Brain microvascular endothelial cell (primary cell): ENCODE results near the gene SMIM26.
A peak's percentile ranks its signal among the peaks of the same experiment; 100 is the strongest.

Experiments used
- DNase-seq: peaks from one replicate; pipeline ENCODE4 v3.0.0-alpha.2; 2020
- H3K27ac ChIP-seq: fragments of 250-450 bp; sonication (Bioruptor Pico); 2 replicates; pipeline ENCODE4 v1.5.1; 2020; ENCODE audit warnings: mild to moderate bottlenecking, moderate library complexity
- H3K27me3 ChIP-seq: fragments of 250-450 bp; sonication (Bioruptor Pico); replicated peaks from 2 replicates; pipeline ENCODE4 v1.5.1; 2020; ENCODE audit warnings: mild to moderate bottlenecking
- H3K36me3 ChIP-seq: fragments of 250-450 bp; sonication (Bioruptor Pico); replicated peaks from 2 replicates; pipeline ENCODE4 v1.5.1; 2020; ENCODE audit warnings: mild to moderate bottlenecking
- H3K4me3 ChIP-seq: 2 replicates; pipeline ENCODE4 v1.5.1; 2011; ENCODE audit warnings: low read depth, mild to moderate bottlenecking, control low read depth, low read length, moderate library complexity
- in situ Hi-C: cut with HindIII; loops from 2 replicates; pipeline ENCODE4 v1.10.0; 2017; ENCODE audit warnings: low sequenced_read_pairs, low pct_ligation_motif_present
- TF ChIP-seq, protein P1 (sequence below): IDR thresholded peaks from 2 replicates; pipeline ENCODE4 v1.5.1; 2011; ENCODE audit warnings: low read depth, mild to moderate bottlenecking, moderate library complexity, low read length, control low read depth, inconsistent platforms; ENCODE audit errors: missing control alignments

The SMIM26 gene

DNA sequence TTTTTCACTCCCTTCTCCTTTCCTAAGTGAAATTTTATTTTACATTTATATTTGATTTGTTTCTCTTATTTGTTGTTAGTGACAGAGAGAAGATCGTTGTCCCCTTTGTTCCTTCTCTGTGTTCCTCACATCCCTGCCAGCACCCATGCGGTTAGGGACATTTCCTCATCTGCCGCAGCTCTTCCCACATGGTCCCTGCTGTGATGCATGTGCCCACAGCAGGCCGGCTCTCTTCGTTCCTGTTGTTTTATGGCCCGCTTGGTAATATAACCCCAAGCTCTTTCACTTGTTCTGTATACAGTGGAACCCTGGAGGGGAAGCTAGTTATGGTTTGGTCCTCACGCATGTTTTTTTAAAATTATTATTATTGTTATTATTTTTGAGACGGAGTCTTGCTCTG, 44.3 kb downstream of the SMIM26 start:
- DNase-seq, result no peak
- in situ Hi-C loops, result no loop called here
- Histone ChIP-seq H3K27me3 (no peaks in the 10 kb centered on the region), H3K36me3 (no peaks in the 10 kb centered on the region), H3K27ac (no peak overlapping the region), H3K4me3 (no peak overlapping the region)
- TF ChIP-seq, protein P1, sequence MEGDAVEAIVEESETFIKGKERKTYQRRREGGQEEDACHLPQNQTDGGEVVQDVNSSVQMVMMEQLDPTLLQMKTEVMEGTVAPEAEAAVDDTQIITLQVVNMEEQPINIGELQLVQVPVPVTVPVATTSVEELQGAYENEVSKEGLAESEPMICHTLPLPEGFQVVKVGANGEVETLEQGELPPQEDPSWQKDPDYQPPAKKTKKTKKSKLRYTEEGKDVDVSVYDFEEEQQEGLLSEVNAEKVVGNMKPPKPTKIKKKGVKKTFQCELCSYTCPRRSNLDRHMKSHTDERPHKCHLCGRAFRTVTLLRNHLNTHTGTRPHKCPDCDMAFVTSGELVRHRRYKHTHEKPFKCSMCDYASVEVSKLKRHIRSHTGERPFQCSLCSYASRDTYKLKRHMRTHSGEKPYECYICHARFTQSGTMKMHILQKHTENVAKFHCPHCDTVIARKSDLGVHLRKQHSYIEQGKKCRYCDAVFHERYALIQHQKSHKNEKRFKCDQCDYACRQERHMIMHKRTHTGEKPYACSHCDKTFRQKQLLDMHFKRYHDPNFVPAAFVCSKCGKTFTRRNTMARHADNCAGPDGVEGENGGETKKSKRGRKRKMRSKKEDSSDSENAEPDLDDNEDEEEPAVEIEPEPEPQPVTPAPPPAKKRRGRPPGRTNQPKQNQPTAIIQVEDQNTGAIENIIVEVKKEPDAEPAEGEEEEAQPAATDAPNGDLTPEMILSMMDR, result no peak

DNA sequence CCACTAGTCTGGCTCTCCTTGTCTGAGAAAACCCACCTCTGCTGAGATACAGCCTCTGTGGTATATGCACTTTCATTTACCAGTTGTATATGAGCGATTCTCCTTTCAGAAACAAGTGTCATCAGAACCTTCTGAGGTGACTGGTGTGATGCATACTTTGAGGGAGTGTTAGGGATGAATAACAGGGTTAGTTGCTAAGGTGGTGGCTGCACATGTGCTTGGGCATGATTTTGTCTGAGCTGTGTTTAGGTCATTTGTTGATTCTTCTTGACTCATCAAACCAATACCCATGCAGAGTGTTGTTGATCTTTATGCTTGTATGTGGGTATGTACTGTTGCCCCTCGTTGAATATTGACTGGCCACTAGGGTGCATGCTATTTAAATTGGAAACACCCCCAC, 46.3 kb downstream of the SMIM26 start:
- H3K4me3 ChIP-seq, result no peak overlapping the region
- H3K27ac ChIP-seq, result no peak overlapping the region
- no peaks in the 10 kb centered on the region for H3K36me3 ChIP-seq
- peak; percentile 24 for DNase-seq
- H3K27me3 ChIP-seq, result no peaks in the 10 kb centered on the region
- TF ChIP-seq, protein P1, result no peak
- in situ Hi-C loops, result no loop called here

DNA sequence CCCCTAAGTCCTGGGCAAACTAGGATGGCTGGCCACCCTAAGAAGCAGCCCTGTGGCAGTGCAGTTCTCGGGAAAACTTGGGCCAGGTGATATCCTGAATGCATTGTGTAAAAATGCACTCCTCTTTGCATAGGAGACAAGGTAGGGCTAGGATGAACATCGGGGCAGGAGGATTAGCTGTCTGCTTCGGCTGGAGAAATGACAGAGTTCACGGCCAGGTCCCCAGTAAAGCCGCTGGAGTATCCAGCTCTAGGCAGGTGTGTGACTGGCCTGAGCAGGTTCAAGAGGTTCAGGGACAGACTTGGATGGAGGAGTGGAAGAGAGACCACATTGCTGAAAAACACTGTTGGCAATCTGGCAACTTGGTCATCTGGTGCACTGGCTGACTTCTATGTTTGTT, 47.0 kb downstream of the SMIM26 start:
- Histone ChIP-seq H3K27me3 (no peaks in the 10 kb centered on the region), H3K27ac (no peak overlapping the region), H3K36me3 (no peaks in the 10 kb centered on the region), H3K4me3 (no peak overlapping the region)
- TF ChIP-seq, protein P1, result no peak
- DNase-seq, result no peak
- in situ Hi-C loops, result no loop called here

DNA sequence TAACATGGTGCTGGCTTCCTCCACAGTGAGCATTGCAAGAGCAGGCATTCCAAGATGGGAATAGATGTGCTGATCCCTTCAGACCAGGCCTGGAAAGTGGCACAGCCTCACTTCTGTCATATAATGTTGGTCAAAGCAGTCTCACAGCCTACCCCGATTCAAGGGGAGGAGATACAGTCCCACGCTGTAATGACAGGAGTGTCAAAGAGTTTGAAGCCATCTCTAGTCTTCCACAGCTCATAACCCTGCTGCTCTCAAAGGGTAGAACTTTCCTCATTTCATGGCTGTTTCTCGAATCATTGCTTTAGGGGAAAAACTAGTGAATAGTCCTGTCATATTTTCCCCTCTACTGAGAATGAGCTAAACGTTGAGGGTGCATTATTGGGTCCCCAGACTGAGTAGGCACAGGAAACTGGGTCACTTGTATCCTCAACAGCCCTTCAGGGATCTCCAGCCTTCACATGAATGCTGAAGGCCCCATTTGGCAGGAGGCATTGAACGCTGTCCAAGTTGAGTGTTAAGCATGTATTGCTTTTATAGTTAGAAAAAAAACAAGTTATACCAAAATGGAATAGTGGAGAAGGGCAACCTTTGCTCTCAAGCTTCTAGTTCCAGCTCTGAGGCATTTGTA, 47.9 kb downstream of the SMIM26 start:
- H3K36me3 ChIP-seq, result no peaks in the 10 kb centered on the region
- no peak overlapping the region for H3K27ac ChIP-seq
- H3K27me3 ChIP-seq, result no peaks in the 10 kb centered on the region
- TF ChIP-seq, protein P1, result no peak
- no peak for DNase-seq
- in situ Hi-C loops, result no loop called here
- no peak overlapping the region for H3K4me3 ChIP-seq
